ACC112 (cell line): ENCODE data around the gene GRM7.

Experiments used
- H2AFZ ChIP-seq: fragments of 200-600 bp; sonication (generic); one replicate; pipeline ENCODE4 v1.6.0; 2017; ENCODE audit warnings: antibody characterized with exemption, low read length; ENCODE audit not compliant: unreplicated experiment
- H3K27ac ChIP-seq: fragments of 200-600 bp; sonication (generic); 2 replicates; pipeline ENCODE4 v1.5.1; 2014; ENCODE audit warnings: low read depth, mild to moderate bottlenecking, antibody characterized with exemption, low read length, moderate library complexity
- H3K27me3 ChIP-seq: fragments of 200-600 bp; sonication (generic); 2 replicates; pipeline ENCODE4 v1.6.1; 2014; ENCODE audit warnings: mild to moderate bottlenecking, antibody characterized with exemption, low read length, moderate library complexity, mixed read lengths; ENCODE audit not compliant: insufficient read depth
- H3K36me3 ChIP-seq: fragments of 200-600 bp; sonication (generic); 2 replicates; pipeline ENCODE4 v1.6.1; 2016; ENCODE audit warnings: mild to moderate bottlenecking, antibody characterized with exemption, low read length, moderate library complexity, mixed read lengths; ENCODE audit not compliant: insufficient read depth
- H3K4me1 ChIP-seq: fragments of 200-600 bp; sonication (generic); one replicate; pipeline ENCODE4 v1.6.1; 2016; ENCODE audit warnings: low read length, mixed read lengths; ENCODE audit not compliant: insufficient read depth, unreplicated experiment, control insufficient read depth
- H3K4me3 ChIP-seq: fragments of 200-600 bp; sonication (generic); 2 replicates; pipeline ENCODE4 v1.5.1; 2014; ENCODE audit warnings: mild to moderate bottlenecking, low read depth, low read length
- H3K79me2 ChIP-seq: fragments of 200-600 bp; sonication (generic); one replicate; pipeline ENCODE4 v1.6.0; 2016; ENCODE audit warnings: low read length; ENCODE audit not compliant: control insufficient read depth, unreplicated experiment, insufficient read depth

GRM7 gene

GRCh38 chr3:7658294-7658693 lies 797.4 kb downstream of the GRM7 start:
- no peak overlapping the region for H3K4me3 ChIP-seq
- no peaks in the 10 kb centered on the region for H3K27me3 ChIP-seq
- H3K36me3 ChIP-seq, result no peaks in the 10 kb centered on the region
- H3K79me2 ChIP-seq, result no peaks in the 10 kb centered on the region
- H3K27ac ChIP-seq, result no peak overlapping the region
- no peak overlapping the region for H2AFZ ChIP-seq
- H3K4me1 ChIP-seq, result peaks cover 20% of the 10 kb centered on the region

GRCh38 chr3:7659079-7659478 lies 798.2 kb downstream of the GRM7 start:
- Histone ChIP-seq H2AFZ (no peak overlapping the region), H3K27me3 (no peaks in the 10 kb centered on the region), H3K36me3 (no peaks in the 10 kb centered on the region), H3K79me2 (no peaks in the 10 kb centered on the region), H3K4me3 (no peak overlapping the region), H3K4me1 (peaks cover 20% of the 10 kb centered on the region), H3K27ac (no peak overlapping the region)

GRCh38 chr3:7663771-7664170 lies 802.9 kb downstream of the GRM7 start:
- Histone ChIP-seq H3K4me1 (no peaks in the 10 kb centered on the region), H2AFZ (no peak overlapping the region), H3K4me3 (no peak overlapping the region), H3K27me3 (no peaks in the 10 kb centered on the region), H3K36me3 (no peaks in the 10 kb centered on the region), H3K79me2 (no peaks in the 10 kb centered on the region), H3K27ac (no peak overlapping the region)

- H3K36me3 ChIP-seq, result no peaks in the 10 kb centered on the region
- no peak overlapping the region for H3K27ac ChIP-seq
- H3K4me3 ChIP-seq, result no peak overlapping the region
- H3K79me2 ChIP-seq, result no peaks in the 10 kb centered on the region
- H3K4me1 ChIP-seq, result no peaks in the 10 kb centered on the region
- H2AFZ ChIP-seq, result no peak overlapping the region
- no peaks in the 10 kb centered on the region for H3K27me3 ChIP-seq
These were observed 806.9 kb downstream of the GRM7 start for GRCh38 chr3:7667774-7668173.

GRCh38 chr3:7669641-7670040 lies 808.7 kb downstream of the GRM7 start:
- Histone ChIP-seq H3K79me2 (no peaks in the 10 kb centered on the region), H3K36me3 (no peaks in the 10 kb centered on the region), H3K27me3 (no peaks in the 10 kb centered on the region), H3K27ac (no peak overlapping the region), H3K4me1 (no peaks in the 10 kb centered on the region), H2AFZ (no peak overlapping the region), H3K4me3 (no peak overlapping the region)

- no peak overlapping the region for H3K27ac ChIP-seq
- no peaks in the 10 kb centered on the region for H3K36me3 ChIP-seq
These were observed 817.6 kb downstream of the GRM7 start for GRCh38 chr3:7678521-7678920.

GRCh38 chr3:7682822-7683229 lies 821.9 kb downstream of the GRM7 start:
- Histone ChIP-seq H3K4me3 (0 out of 2 replicates have a peak overlapping the region, but pooled peaks have one; percentile 33), H3K27me3 (no peaks in the 10 kb centered on the region), H3K36me3 (no peaks in the 10 kb centered on the region)

More at GRCh38 chr3:7678521-7678920, 817.6 kb downstream of the GRM7 start:
- H3K4me3 ChIP-seq, result no peak overlapping the region
- no peaks in the 10 kb centered on the region for H3K27me3 ChIP-seq
- no peak overlapping the region for H2AFZ ChIP-seq
- H3K79me2 ChIP-seq, result no peaks in the 10 kb centered on the region
- peaks cover 9% of the 10 kb centered on the region for H3K4me1 ChIP-seq

GRCh38 chr3:7683426-7683825 lies 822.5 kb downstream of the GRM7 start:
- H3K27ac ChIP-seq, result peak overlapping the region; percentile 78

More at GRCh38 chr3:7682822-7683229, 821.9 kb downstream of the GRM7 start:
- Histone ChIP-seq H3K4me1 (peaks cover 18% of the 10 kb centered on the region), H2AFZ (no peak overlapping the region), H3K79me2 (no peaks in the 10 kb centered on the region), H3K27ac (peak overlapping the region; percentile 78)

GRCh38 chr3:7684182-7684715 lies 823.3 kb downstream of the GRM7 start:
- no peaks in the 10 kb centered on the region for H3K79me2 ChIP-seq
- no peak overlapping the region for H2AFZ ChIP-seq
- peaks cover 18% of the 10 kb centered on the region for H3K4me1 ChIP-seq
- H3K36me3 ChIP-seq, result no peaks in the 10 kb centered on the region
- H3K27ac ChIP-seq, result no peak overlapping the region
- H3K4me3 ChIP-seq, result no peak overlapping the region
- H3K27me3 ChIP-seq, result no peaks in the 10 kb centered on the region

More at GRCh38 chr3:7683426-7683825, 822.5 kb downstream of the GRM7 start:
- Histone ChIP-seq H2AFZ (no peak overlapping the region), H3K4me3 (0 out of 2 replicates have a peak overlapping the region, but pooled peaks have one; percentile 33), H3K4me1 (peaks cover 18% of the 10 kb centered on the region), H3K36me3 (no peaks in the 10 kb centered on the region), H3K79me2 (no peaks in the 10 kb centered on the region), H3K27me3 (no peaks in the 10 kb centered on the region)

- no peaks in the 10 kb centered on the region for H3K27me3 ChIP-seq
These were observed 826.7 kb downstream of the GRM7 start for GRCh38 chr3:7687428-7688147.

GRCh38 chr3:7692866-7693265 lies 832.0 kb downstream of the GRM7 start:
- H3K27me3 ChIP-seq, result no peaks in the 10 kb centered on the region
- no peak overlapping the region for H3K4me3 ChIP-seq
- H2AFZ ChIP-seq, result no peak overlapping the region
- H3K4me1 ChIP-seq, result no peaks in the 10 kb centered on the region
- no peaks in the 10 kb centered on the region for H3K36me3 ChIP-seq
- H3K27ac ChIP-seq, result no peak overlapping the region
- H3K79me2 ChIP-seq, result no peaks in the 10 kb centered on the region

More at GRCh38 chr3:7687428-7688147, 826.7 kb downstream of the GRM7 start:
- no peak overlapping the region for H3K27ac ChIP-seq
- H3K36me3 ChIP-seq, result no peaks in the 10 kb centered on the region
- no peaks in the 10 kb centered on the region for H3K79me2 ChIP-seq
- no peak overlapping the region for H3K4me3 ChIP-seq
- H3K4me1 ChIP-seq, result peaks cover 15% of the 10 kb centered on the region
- no peak overlapping the region for H2AFZ ChIP-seq
